NCI-H1694 (cell line): ENCODE measurements around the gene ING5.
"Not testable (repeated sequence)": the region's sequence is repeated elsewhere in the genome, so short reads cannot be mapped to it uniquely, and the experiment has no call there.

Source experiments
- DNase-seq: peaks from one replicate; lab custom pipeline; 2025; lab: John Stamatoyannopoulos, UW

Gene ING5

DNA sequence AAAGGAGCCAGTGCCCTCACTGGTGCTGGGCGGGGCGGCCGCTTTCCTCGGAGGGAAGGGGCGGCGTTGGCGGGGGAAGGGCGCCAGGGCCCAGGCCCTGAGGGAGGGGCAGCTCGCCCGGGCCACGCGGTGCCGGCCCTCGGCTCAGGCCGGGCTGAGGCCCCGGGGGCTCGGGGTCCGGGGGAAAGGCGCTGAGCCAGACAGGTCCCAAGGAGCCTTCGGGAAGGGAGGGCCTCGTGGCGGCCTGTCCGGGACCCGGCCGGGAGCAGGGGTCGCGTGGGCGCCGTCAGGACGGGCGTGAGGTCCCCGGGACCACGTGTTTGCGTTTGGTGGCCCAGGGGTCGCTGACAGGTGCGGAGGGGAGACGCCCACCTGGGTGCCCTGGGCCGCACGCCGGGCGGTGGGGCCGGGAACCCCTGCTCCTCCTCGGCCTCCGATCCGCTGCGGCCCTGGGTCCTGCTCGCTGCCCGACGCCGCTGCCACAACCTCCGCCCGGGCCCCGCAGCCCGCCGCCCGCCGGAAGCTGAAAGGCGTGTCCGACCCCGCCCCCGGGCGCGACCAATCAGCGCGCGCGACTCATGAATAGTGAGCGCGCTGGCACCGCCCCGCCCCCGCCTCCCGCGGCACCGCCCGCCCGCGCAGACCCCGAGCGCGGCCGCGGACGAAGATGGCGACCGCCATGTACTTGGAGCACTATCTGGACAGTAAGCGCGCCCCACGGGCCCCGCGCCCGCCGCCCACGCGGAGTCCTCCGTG is at the start of gene ING5:
Gene ING5 (plus strand): TSS at position 641 of the 756 bp plus-strand sequence. CDS start 27 bp downstream, at position 668.
- peak; percentile 87 for DNase-seq

DNA sequence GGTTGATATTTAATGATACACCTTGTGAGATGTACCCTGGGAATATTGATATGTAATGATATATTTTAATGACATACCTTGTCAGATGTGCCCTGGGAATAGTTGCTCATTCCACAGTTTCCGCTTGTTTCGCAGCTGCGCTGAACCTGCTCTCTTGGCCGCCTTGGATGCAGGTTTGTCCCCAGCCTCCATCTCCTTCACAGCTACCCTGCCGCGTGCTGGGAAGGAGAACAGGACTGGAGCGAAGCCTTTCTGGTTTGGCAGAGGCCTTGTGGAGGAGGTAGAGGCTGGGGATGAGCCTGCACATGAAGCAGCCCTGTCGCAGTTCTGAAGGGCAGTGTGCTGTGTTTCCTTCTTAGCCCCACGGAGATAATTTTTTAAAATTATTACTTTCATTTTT is 49.7 kb upstream of the ING5 start:
- no peak for DNase-seq

DNA sequence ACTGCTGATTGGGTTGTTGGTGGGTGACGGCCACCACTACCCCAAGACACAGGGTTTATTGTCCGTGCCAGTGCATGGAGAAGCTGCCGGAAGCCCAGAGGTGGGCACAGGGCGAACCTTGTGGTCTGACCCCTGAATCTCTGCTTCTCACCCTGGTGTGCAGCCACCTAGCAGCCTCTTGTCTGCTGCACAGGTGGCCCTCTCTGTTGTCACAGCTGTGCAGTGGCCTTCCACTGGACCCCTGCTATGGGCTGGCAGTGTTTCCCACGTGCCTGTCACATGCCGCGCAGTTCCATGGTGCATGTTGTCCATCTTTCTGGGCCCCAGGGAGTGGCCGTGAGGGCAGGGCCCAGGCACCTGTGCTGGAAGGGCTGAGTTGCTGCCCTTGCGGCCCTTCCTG is 49.1 kb upstream of the ING5 start:
- DNase-seq, result no peak

DNA sequence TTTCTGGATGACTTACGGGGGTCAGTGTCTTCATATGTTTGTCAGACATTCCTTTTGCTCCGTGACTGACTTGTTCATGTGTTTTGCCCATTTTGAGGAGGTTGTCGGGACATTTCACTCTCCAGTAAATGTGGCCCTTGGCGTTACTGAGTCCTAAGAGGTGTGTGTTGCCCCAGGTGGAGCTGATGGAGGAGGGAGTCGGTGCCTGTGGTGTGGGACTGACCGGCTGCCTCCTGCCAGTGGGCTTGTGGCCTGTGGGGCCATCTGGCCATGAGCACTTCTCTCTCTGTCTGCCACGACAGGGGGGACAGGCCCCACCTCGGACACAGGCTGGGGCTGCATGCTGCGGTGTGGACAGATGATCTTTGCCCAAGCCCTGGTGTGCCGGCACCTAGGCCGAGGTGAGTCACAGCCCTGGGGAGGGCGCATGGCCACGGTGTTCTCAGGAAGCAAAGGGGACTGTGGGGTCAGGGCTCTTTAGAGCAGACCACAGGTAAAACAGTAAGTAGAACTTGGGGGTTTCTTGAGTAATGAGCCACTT is 48.6 kb upstream of the ING5 start:
- DNase-seq, result no peak

DNA sequence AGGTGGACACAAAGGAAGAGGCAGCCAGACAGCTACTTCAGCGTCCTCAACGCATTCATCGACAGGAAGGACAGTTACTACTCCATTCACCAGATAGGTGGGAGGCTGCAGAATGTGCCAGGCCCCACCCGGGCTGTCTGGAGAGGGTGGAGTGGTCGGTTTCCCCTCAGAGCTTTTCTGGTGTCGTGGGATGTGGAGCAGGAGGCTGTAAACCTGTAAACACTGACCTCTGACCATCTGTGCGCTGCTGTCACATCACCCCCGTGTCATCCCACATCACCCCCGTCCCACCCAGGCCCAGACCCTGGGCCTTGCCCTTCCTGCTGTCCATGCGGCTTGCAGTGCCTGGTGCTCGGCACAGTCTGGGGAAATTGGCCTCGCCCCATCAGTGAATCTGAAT is 47.3 kb upstream of the ING5 start:
- DNase-seq, result no peak

DNA sequence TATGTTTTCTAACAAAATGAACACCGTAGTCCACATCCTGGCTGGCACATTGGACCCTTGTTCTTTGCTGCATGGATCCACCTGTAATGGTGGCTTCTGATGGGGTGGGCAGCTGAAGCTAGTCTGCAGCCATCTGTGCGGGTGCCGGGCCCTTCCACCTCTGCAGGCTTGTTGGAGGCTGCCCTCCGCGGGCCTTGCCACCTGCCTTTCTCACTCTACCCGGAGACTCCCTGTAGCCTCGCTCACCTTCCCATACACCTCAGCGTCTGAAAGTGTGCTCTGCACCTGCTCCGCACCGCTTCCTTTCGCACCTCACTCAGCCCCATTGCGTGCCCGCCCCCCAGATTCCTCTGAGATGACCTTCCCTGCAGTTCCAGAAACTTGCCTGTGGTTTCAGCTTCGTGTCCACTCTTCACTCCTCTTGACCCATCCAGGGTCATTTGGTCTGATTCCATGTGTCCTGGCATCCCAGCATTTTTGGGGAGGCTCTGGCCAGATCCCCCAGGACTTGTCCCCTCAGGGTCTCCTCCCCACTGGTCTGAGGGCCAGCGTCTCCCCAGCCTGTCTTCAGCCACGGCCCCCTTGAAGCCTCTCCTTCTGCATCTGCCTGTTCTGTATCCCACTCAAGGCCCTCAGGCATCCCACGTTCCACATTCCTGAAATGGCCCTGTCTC is 46.2 kb upstream of the ING5 start:
- no peak for DNase-seq

DNA sequence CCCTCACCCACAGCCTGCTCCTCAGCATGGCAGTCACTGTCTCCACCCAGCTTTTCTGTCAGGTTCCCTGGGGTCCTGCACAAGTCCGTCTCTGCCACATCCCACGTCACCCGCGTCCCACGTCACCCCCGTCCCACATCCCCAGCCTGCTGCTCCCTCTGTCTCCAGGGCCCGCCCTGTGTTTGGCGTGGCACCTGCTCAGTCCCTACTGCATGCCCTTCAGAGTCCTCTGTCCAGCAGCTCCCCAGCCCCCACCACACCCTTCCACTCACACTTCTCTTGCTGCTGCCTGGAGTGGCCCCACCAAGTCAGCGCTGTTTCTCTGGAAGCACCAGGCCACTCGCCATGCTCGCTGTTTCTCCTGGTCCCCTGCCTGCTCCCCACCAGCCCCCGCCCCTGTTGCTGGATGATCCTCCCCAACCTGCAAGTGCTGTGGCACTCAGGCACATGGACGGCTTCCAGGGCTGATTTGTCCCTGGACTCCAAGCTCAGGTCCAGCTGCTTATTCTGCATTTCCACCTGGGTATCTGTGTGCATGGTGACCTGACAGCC is 45.6 kb upstream of the ING5 start:
- DNase-seq, result no peak

DNA sequence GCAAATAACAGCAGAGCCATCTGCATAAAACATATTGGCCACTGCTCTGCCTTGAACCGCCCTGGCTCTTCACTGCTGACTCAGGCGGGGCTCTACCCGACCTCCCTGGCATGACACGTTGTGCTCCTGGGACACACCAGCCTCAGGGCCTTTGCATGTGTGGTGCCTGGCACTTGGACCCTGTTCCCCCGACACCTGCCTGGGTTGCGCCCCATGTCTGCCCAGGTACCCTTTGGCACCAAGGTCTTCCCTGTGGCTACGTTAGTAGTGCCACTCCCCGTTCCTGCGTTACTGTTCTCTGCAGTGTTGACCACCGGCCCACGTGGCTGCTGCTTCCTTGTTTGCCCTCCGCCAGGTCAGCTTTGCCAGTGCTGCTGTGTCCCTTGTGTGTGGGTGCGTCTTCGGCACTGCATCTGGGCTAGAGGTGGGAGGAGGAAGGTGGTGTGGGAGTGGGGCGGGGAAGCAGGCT is 44.0 kb upstream of the ING5 start:
- no peak for DNase-seq

DNA sequence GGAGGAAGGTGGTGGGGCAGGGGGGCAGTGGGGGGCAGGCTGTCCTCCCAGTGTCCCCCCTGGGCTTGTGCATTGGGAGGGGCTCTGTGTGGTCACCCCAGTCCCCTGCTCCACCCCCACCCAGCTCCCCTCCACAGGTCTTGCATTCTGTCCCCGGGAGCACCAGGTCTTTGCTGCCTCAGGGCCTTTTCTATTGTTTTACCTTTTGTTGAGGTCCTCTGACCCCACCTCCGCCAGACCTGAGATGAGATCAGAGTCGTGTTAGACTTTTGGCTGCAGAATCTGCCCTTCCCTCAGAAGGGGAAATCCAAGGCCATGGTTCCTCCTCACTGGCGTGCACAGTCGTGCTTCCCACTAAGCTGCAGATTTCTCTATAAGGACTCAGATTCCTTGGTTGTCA is 43.5 kb upstream of the ING5 start:
- no peak for DNase-seq

DNA sequence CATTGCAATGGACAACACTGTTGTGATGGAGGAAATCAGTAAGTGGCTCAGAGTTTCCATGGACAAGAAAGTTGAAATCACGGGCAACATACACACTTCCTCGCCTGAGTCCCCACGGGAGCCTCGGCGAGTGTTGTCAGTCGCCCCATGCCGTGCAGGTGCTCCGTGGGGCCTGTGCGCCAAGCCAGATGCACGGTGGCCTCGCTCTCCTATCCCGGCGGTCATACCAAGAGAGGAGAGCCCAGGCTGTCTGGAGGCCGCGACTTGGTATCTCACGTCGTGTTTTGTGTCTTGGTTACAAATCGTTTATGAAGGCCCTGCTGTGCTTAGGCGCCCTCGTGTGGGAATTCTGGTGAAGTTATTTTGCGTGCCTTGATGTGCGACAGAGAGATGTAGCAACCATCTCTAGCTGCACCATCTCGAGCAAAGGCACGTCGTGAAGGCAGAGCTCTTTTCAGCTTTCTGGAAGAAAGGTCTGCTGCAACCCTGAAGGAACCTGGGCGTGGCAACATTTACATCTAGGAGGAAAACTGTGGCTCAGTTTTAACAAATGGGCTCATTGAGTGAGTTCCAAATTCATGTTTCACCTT is 42.6 kb upstream of the ING5 start:
- peak; percentile 72 for DNase-seq

DNA sequence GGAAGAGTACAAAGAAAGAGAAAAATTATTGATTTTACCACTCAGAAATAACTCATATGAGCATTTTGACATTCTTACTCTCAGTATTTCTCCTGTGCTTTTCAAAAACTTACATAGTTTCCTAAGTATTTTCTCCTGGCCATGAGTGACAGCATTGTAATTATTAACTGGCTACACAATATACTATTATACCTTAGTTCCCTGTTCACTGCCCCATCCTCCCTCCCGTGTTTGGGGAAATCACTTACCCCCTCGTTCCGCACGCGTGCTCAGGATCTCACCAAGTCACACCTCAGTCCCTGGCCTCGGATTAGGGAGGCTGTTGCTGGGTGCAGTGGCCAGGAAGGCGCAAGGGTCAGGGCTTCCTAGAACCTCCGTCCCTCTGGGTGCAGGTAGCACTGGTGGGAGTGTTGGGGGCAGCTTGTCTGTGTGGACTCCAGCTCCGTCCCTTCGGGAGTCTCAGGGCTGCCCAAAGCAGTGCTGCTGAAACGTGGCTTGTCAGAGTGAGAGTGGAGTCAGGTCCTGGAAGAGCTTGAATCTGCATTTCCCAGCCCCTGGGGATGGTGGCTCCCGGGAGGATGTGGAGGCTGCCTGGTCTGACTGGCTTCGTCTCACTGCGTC is 41.1 kb upstream of the ING5 start:
- no peak for DNase-seq

DNA sequence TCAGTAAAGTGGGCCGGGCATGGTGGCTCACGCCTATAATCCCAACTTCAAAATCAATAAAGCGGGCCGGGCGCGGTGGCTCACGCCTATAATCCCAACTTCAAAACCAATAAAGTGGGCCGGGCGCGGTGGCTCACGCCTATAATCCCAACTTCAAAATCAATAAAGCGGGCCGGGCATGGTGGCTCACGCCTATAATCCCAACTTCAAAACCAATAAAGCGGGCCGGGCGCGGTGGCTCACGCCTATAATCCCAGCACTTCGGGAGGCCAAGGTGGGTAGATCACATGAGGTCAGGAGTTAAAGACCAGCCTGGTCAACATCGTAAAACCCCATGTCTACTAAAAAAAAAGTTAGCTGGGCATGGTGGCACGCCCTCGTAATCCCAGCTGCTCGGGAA is 39.1 kb upstream of the ING5 start:
- DNase-seq, result not testable (repeated sequence)

DNA sequence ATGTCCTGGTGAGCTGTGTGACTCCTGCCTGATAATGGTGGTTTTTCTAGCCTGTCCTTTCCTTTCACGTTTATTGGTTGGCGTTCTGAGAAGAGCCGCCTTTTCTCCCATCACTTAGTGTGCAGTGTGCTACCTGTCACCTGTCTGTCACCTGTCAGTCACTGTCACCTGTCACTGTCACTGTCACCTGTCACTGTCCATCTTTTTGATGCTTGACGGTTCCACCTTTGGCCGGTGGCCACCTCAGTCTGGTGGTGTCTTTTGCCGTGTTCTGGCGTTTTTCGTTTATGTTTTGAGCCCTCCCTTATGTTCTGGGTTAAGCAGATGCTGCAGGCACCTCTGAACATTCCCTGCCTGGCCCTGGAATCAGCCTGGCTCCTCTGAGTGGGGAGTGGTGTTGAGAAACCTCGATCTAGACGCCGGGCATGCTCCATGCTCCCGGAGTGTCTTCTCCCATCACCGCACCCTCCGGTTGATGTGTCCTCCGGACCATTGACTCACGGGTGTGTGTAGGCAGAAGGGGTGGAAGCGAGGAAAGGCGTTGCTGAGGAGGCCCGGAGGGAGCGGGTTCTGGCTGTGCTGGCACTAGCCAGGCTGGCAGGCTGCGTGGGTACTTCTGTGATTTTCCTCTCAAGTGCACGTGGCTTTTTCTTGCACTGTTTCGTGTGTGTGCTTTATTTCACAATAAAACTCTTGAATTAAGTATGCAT is 36.0 kb upstream of the ING5 start:
- DNase-seq, result no peak

DNA sequence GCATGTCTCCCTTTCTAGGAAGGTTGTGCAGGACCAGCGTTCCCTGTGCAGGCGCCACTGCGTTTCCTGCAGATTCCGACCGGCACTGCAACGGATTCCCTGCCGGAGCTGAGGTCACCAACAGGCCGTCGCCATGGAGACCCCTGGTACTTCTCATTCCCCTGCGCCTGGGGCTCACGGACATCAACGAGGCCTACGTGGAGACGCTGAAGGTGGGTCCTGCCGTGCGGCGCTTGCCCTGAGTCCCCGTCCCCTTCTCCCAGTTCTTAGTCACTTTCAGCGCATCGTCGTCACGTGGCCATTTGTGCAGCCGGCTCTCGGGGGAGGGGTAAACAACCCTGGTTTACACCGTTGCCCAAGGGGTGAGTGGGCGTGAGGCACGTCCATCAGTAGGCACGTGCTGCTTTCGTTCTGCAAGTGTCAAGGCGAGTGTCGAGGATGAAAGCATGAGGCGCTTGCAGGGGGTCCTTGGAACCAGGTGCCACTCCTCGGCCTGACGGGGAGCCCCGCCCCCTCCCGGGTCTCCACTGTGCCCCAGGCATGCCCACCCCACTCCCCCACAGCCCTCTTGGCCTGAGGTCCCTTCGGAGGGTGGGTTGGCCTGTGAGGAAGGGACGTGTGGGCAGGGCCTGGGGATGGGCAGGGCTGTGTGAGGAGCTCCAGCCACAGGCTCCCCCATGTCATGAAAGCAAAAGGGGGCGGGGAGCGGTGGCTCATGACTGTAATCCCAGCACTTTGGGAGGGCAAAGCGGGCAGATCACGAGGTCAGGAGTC is 35.0 kb upstream of the ING5 start:
- no peak for DNase-seq

DNA sequence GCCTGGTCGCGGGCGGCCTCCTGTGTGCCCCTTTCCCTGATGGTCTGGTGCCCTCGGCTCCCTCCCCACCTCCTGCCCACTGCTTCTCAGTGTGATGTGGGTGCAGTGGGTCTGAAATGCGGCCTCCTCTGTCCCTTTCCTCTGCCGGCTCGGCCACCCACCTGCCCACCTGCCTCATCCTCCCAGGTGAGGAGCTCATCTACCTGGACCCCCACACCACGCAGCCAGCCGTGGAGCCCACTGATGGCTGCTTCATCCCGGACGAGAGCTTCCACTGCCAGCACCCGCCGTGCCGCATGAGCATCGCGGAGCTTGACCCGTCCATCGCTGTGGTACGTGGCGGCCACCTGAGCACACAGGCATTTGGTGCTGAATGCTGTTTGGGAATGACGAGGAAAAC is 33.5 kb upstream of the ING5 start:
- DNase-seq, result no peak

DNA sequence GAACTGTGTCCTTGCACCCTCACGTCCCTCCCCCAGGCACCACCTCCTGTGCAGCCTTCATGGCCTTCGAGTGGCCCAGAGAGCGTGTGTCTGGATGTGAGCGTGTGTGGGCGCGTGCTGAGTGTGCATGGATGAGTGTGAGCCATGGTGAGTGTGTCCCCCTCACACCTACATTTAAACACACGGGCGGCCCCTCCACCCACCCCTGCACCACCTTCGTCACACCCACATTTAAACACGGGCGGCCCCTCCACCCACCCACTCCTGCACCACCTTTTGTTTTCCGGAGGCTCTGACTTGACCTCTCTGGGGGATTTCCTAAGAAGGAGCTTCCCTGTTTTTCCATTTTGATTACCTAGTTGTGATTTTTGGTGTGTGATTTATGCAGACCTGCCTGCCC is 33.0 kb upstream of the ING5 start:
- no peak for DNase-seq

DNA sequence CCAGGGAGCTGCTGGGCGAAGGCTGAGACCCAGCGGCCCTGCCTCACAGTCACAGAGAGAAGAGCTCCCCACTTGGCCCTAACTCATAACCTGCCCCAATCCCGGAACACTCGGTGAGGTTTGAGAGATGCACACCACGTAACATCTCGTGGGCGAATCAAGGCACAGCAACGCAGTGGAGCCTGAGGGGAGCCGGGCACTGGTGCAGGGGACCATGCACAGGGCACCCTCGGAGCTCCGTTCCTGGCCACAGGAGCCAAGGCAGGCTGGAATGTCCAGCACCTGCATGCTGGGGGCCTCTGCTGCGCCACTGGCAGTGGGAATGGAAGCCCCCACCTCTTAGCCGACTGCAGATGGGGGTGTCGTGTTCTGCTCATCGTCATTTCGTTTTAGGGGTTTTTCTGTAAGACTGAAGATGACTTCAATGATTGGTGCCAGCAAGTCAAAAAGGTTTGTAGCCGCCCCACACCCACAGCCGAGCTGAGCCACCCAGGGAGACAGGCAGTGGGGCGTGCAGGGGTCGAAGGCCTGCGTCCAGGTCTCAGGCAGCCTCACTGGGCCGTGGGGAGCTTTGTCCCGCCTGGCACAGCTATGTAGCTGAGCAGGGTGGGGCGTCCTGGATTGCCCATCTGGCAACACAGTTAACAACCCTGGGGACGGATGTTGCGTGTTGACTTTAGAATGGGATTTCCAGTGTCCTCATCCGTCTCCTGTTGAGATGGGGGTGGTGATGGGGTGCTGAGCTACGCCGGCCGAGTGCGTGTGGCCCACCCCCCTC is 31.3 kb upstream of the ING5 start:
- no peak for DNase-seq

DNA sequence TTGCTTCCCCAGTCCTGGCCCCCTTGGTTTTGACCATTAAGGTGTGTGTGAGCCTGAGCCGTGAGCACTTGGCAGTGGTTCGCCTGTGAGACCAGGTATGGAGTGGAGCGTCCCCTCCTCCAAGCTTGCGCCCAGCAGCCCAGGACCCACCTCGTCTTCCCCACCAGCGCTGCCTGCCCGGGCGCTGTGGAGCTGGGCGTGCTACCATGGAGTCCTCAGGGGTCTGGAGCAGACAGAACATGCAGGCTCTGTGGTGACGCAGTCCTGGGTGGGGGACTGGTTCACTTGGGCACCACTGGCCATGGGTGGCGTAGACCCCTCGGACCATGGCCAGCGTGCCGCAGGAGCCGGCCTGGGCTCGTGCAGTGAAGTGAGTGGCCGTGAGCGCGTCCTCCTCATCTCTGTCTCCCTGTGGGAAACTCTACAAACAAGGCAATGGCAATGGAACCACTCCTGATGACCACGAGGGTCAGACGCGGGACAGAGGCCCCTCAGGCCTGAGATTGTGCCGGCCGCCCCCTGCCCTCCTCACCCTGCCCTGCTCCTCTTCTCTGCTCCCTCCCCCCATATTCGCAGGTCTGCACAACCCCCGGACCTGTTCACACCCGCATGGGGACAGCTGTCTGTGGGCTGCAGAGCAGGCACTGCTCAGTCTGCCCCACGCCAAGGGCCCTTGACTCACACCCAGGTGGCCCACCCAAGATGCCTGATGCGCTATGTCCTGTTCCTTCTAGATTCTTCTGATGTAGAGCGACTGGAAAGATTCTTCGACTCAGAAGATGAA is 30.2 kb upstream of the ING5 start:
- no peak for DNase-seq
